Measurements from ENCODE around the gene TOMT.

GRCh38 chr11:72157131-72157530, 51.4 kb downstream of the TOMT start:
- TF ChIP-seq CTCF (conservative IDR thresholded peaks at IDR 0.05; ENCODE audit: low read length) (no peak), EZH2phosphoT487 (IDR thresholded peaks at IDR 0.05; ENCODE audit: borderline replicate concordance, low read depth, low read length) (no peak)

All from OCI-LY7 (cell line).